Gastroesophageal sphincter (tissue), 4 donors: ENCODE data around the gene OTOF. TPM values are rescaled to one million over a fixed set of nuclear protein-coding genes. Genes with fewer than 3 reads are reported as not detected.

Experiments
- ATAC-seq: fragments of 150-250 bp; one replicate; pipeline ENCODE4 v1.9.1; 2016; ENCODE audit warnings: mild to moderate bottlenecking, moderate library complexity
- H3K27ac ChIP-seq, 4 donors: fragments of 200-600 bp; sonication (generic) in 3 of 4; 1 replicate in 3 of 4; 2 replicates in 1 of 4; pipeline ENCODE4 v1.5.1; 2016 to 2019
- H3K27me3 ChIP-seq: fragments of 200-600 bp; sonication (generic); one replicate; pipeline ENCODE4 v1.5.1; 2019
- H3K36me3 ChIP-seq, 2 donors: fragments of 200-600 bp; sonication (generic); one replicate each; pipeline ENCODE4 v1.5.1; 2019; ENCODE audit warnings: control low read depth in 1 of 2
- H3K4me1 ChIP-seq, 3 donors: fragments of 200-600 bp; sonication (generic); 1 replicate in 2 of 3; 2 replicates in 1 of 3; pipeline ENCODE4 v1.5.1; 2016 to 2019; ENCODE audit warnings: control low read depth in 2 of 3
- H3K4me3 ChIP-seq, 2 donors: fragments of 200-600 bp; sonication (generic); one replicate each; pipeline ENCODE4 v1.5.1; 2019; ENCODE audit warnings: mild to moderate bottlenecking in 1 of 2, moderate library complexity in 1 of 2
- H3K9me3 ChIP-seq, 3 donors: fragments of 200-600 bp; sonication (generic); one replicate each; pipeline ENCODE4 v1.5.1; 2017 to 2019; ENCODE audit warnings: control low read depth in 2 of 3
- CTCF ChIP-seq, 4 experiments: fragments of 200-600 bp in 2 of 4; fragments of 450-650 bp in 2 of 4; sonication (generic) in 1 of 4; IDR thresholded peaks; one replicate each; pipeline ENCODE4 v1.5.1; 2017 to 2019; ENCODE audit warnings: antibody characterized with exemption in 4 of 4, mild to moderate bottlenecking in 2 of 4, moderate library complexity in 2 of 4
- EP300 ChIP-seq: sonication (generic); formaldehyde crosslinking; IDR thresholded peaks from one replicate; pipeline ENCODE4 v1.6.1; 2017; ENCODE audit warnings: antibody characterized with exemption, mild to moderate bottlenecking
- POLR2A ChIP-seq, 2 donors: fragments of 450-650 bp; IDR thresholded peaks; one replicate each; pipeline ENCODE4 v1.6.1; 2017; ENCODE audit warnings: antibody characterized with exemption in 2 of 2, mild to moderate bottlenecking in 2 of 2, moderate library complexity in 1 of 2
- POLR2AphosphoS5 ChIP-seq: sonication (generic); formaldehyde crosslinking; IDR thresholded peaks from one replicate; pipeline ENCODE4 v1.6.1; 2017; ENCODE audit warnings: antibody characterized with exemption
- whole genome bisulfite sequencing, 2 donors: methylation state at CpG; one replicate each; pipeline ENCODE4 v1.1.5; 2018; ENCODE audit warnings: low coverage in 1 of 2; 5-methylcytosine and 5-hydroxymethylcytosine counted together
- total RNA-seq, 4 donors: library from RNA; depleted of rRNA; stranded (reverse); fragments of >200 nt; gene quantifications; one replicate each; pipeline ENCODE4 v1.1.0, GENCODE V29; 2016

The OTOF gene
- total RNA-seq, 4 donors from 2014 or later, result under 0.01 to 0.35 TPM; not detected in 2

GRCh38 chr2:26511466-26511865, 33.5 kb upstream of the OTOF start:
- peaks cover 4% of the 10 kb centered on the region for H3K27me3 ChIP-seq
- ATAC-seq, result no peak
- WGBS, 2 donors, result 100% methylated on average over 1 of the region's 7 CpGs; no CpG with 5 or more reads in 1 of the 2 donors

DNA sequence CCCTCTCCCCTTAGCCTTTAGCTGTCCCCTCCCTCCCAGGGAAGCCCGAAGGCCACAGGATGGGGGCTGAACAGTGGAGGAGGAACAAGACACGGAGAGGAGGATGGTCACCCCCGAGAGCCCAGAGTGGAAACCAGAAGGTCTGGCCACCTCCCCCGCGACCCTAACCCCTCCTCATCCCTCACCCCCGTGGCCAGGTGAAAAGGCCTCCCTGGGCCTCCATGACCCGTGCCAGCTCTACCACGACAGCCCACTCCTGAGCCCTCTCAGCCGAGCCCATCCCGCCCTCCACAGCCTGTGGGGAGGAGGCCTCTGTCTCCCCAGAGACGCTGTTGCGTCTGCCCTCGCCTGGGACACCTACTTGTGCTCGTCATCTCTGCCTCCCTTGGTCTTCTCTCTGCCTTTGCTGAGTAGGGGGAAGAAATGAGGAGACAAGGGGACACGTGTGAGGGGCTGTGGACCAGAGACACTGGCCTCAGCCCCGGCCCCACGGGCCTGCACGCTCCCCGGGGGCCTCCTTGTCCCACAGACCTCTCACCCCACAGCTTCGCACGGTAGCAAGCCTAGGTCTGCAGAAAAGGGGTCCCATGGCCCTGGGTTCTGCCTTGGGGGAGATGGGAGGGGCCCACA, 32.5 kb upstream of the OTOF start:
- WGBS, 2 donors, result 89 to 92% methylated on average over 5 to 14 of the region's 21 CpGs
- no peak for ATAC-seq

More at GRCh38 chr2:26511466-26511865, 33.5 kb upstream of the OTOF start:
- Histone ChIP-seq H3K27ac (no peak overlapping the region), H3K9me3 (no peaks in the 10 kb centered on the region), H3K4me3 (no peak overlapping the region), H3K36me3 (no peaks in the 10 kb centered on the region), H3K4me1 (no peaks in the 10 kb centered on the region)
- TF ChIP-seq EP300 (no peak), CTCF (IDR thresholded peaks at IDR 0.05) (no peak), POLR2A (IDR thresholded peaks at IDR 0.05) (no peak), POLR2AphosphoS5 (no peak)

DNA sequence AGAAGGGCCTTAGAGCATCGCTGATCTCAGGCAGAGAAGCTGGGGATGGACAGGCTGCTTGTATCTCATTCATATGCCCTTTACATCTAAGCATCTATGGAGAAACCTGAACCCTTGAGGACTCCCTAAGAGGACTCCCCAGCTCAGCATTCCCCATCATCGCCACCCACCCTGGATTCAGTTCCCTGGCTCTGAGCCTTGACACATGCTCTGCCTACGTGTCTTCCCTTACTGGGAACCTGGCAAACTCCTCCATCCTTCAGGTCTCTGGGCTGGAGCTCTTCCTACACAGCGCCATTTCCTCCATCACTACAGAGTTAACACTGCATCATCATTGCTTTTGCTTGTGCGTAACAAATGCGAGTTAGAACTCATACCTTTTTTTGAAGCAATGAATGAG, 31.2 kb upstream of the OTOF start:
- Histone ChIP-seq H3K4me3 (no peak overlapping the region), H3K4me1 (no peaks in the 10 kb centered on the region), H3K9me3 (no peaks in the 10 kb centered on the region), H3K27me3 (peaks cover 4% of the 10 kb centered on the region), H3K27ac (no peak overlapping the region), H3K36me3 (no peaks in the 10 kb centered on the region)
- TF ChIP-seq CTCF (IDR thresholded peaks at IDR 0.05) (no peak), POLR2A (IDR thresholded peaks at IDR 0.05) (no peak), POLR2AphosphoS5 (no peak), EP300 (no peak)
- 100% methylated on average over 4 to 5 of the region's 6 CpGs for WGBS, 2 donors
- no peak for ATAC-seq

More for the DNA sequence above, 32.5 kb upstream of the OTOF start:
- H3K9me3 ChIP-seq, result no peaks in the 10 kb centered on the region
- no peaks in the 10 kb centered on the region for H3K36me3 ChIP-seq
- no peak overlapping the region for H3K4me3 ChIP-seq
- no peak for TF ChIP-seq EP300
- TF ChIP-seq POLR2AphosphoS5, result no peak
- no peak for TF ChIP-seq POLR2A (IDR thresholded peaks at IDR 0.05)
- TF ChIP-seq CTCF (IDR thresholded peaks at IDR 0.05), result no peak
- H3K4me1 ChIP-seq, result no peaks in the 10 kb centered on the region
- no peak overlapping the region for H3K27ac ChIP-seq
- peaks cover 4% of the 10 kb centered on the region for H3K27me3 ChIP-seq

DNA sequence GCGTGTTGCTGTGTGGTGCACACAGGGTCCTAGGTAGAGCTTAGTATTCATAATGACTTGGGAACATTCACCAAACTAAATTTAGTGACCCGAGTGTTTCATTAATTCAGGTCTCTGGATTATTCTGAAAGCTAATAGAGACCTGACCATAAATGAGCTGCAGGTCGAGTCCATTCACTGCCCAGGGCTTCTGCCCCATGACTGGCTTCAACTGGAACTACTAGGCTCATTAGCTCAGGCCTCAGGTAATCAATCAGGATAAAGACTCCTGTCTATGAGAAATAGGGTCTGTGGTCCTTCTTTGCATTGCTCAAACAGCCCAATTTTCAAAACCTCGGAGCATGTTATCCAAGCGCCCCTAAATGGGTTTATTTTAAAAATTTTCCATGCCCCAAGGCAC, 30.0 kb upstream of the OTOF start:
- 81 to 82% methylated on average over 5 of the region's 5 CpGs for WGBS, 2 donors
- no peaks in the 10 kb centered on the region for H3K36me3 ChIP-seq
- H3K27ac ChIP-seq, result no peak overlapping the region
- no peak for ATAC-seq
- peaks cover 13% of the 10 kb centered on the region for H3K27me3 ChIP-seq
- peaks cover 0 to 10% (median 0%) of the 10 kb centered on the region in 3 donors for H3K4me1 ChIP-seq
- no peak for TF ChIP-seq POLR2AphosphoS5
- no peak for TF ChIP-seq CTCF (IDR thresholded peaks at IDR 0.05)
- no peak for TF ChIP-seq EP300
- no peak for TF ChIP-seq POLR2A (IDR thresholded peaks at IDR 0.05)
- no peaks in the 10 kb centered on the region for H3K9me3 ChIP-seq
- H3K4me3 ChIP-seq, result no peak overlapping the region

GRCh38 chr2:26507088-26507487, 29.2 kb upstream of the OTOF start:
- Histone ChIP-seq H3K9me3 (no peaks in the 10 kb centered on the region), H3K36me3 (no peaks in the 10 kb centered on the region), H3K27me3 (peaks cover 14% of the 10 kb centered on the region), H3K4me1 (peaks cover 0 to 12% (median 0%) of the 10 kb centered on the region in 3 donors), H3K27ac (no peak overlapping the region), H3K4me3 (no peak overlapping the region)
- no peak for ATAC-seq
- no peak for TF ChIP-seq POLR2AphosphoS5
